Measurements from ENCODE around the gene CDK6.
"Not testable (repeated sequence)": the region's sequence is repeated elsewhere in the genome, so short reads cannot be mapped to it uniquely, and the experiment has no call there.

The CDK6 gene

GRCh38 chr7:92836489-92836999 is at the start of gene CDK6:
Gene CDK6 (minus strand): TSS chr7:92836573. CDS start chr7:92833323, 3,250 bp downstream.
- no peak for FAIRE-seq
- DNase-seq (ENCODE audit: insufficient read length, low spot score) = no peak
- TF ChIP-seq CTCF (IDR thresholded peaks at IDR 0.05; ENCODE audit: insufficient read depth, missing control alignments) = no peak

- not testable (repeated sequence) for DNase-seq (ENCODE audit: insufficient read length, low spot score); FAIRE-seq
Observed at GRCh38 chr7:92886039-92886438, 49.7 kb upstream of the CDK6 start.

- FAIRE-seq (no peak), DNase-seq (ENCODE audit: insufficient read length, low spot score) (no peak)
- TF ChIP-seq CTCF (IDR thresholded peaks at IDR 0.05; ENCODE audit: insufficient read depth, missing control alignments) = no peak
Observed at GRCh38 chr7:92884218-92884617, 47.8 kb upstream of the CDK6 start.

- no peak for TF ChIP-seq CTCF (IDR thresholded peaks at IDR 0.05; ENCODE audit: insufficient read depth, missing control alignments)
- no peak for DNase-seq (ENCODE audit: insufficient read length, low spot score)
- no peak for FAIRE-seq
Observed at GRCh38 chr7:92882760-92883159, 46.4 kb upstream of the CDK6 start.

GRCh38 chr7:92881091-92881485 is 44.7 kb upstream of the CDK6 start:
- no peak for FAIRE-seq

GRCh38 chr7:92880212-92881090 is 44.1 kb upstream of the CDK6 start:
- FAIRE-seq (no peak), DNase-seq (ENCODE audit: insufficient read length, low spot score) (no peak)
- no peak for TF ChIP-seq CTCF (IDR thresholded peaks at IDR 0.05; ENCODE audit: insufficient read depth, missing control alignments)

More at GRCh38 chr7:92881091-92881485, 44.7 kb upstream of the CDK6 start:
- TF ChIP-seq CTCF (IDR thresholded peaks at IDR 0.05; ENCODE audit: insufficient read depth, missing control alignments) = no peak
- DNase-seq (ENCODE audit: insufficient read length, low spot score) = no peak

GRCh38 chr7:92877367-92877766 is 41.0 kb upstream of the CDK6 start:
- FAIRE-seq = no peak
- no peak for TF ChIP-seq CTCF (IDR thresholded peaks at IDR 0.05; ENCODE audit: insufficient read depth, missing control alignments)

More at GRCh38 chr7:92877367-92877766, 41.0 kb upstream of the CDK6 start:
- DNase-seq (ENCODE audit: insufficient read length, low spot score) = no peak

All from D721Med (cell line).